NT2/D1 (cell line): ENCODE results near the gene FBLN1.

Experiments used
- YY1 ChIP-seq: IDR thresholded peaks from 2 replicates; pipeline ENCODE4 v1.6.1; 2011; ENCODE audit not compliant: insufficient read length, insufficient read depth
- ZNF274 ChIP-seq: IDR thresholded peaks from 2 replicates; pipeline ENCODE4 v1.6.1; 2011; ENCODE audit warnings: mild to moderate bottlenecking, low read depth, low read length

GRCh38 chr22:45526768-45527360 lies 24.2 kb downstream of the FBLN1 start:
- no peak for TF ChIP-seq YY1
- TF ChIP-seq ZNF274 = no peak
